K562 (cell line): ENCODE results near the gene TRIM38. TPM values are rescaled to one million over a fixed set of nuclear protein-coding genes. Genes with fewer than 3 reads are reported as not detected.
A peak's percentile ranks its signal among the peaks of the same experiment; 100 is the strongest.

Source experiments
- ARID2 ChIP-seq: fragments of 450-650 bp; IDR thresholded peaks from 2 replicates; pipeline ENCODE4 v1.6.1; 2017; ENCODE audit warnings: antibody characterized with exemption, mild to moderate bottlenecking
- BRD9 ChIP-seq: fragments of 450-650 bp; IDR thresholded peaks from 2 replicates; pipeline ENCODE4 v1.6.1; 2018; ENCODE audit warnings: low read depth; ENCODE audit not compliant: partially characterized antibody
- CBX2 ChIP-seq: fragments of 200-600 bp; sonication (generic); IDR thresholded peaks from one replicate; pipeline ENCODE4 v1.6.1; 2012; ENCODE audit warnings: mild to moderate bottlenecking, low read length, inconsistent platforms; ENCODE audit not compliant: insufficient read depth, poor library complexity, severe bottlenecking
- CREB1 ChIP-seq, 2 experiments: sonication (generic) in 1 of 2; formaldehyde crosslinking in 1 of 2; IDR thresholded peaks; 2 replicates each; pipeline versions ENCODE4 v1.6.1 to v1.8.0; 2012 to 2022; ENCODE audit warnings: inconsistent platforms in 1 of 2, mild to moderate bottlenecking in 1 of 2, missing genetic modification reagents in 1 of 2, moderate library complexity in 1 of 2
- DIDO1 ChIP-seq: fragments of 450-650 bp; IDR thresholded peaks from 2 replicates; pipeline ENCODE4 v1.6.1; 2016; ENCODE audit warnings: low read depth, missing biosample characterization, missing genetic modification characterization
- HNRNPUL1 ChIP-seq: fragments of 200-400 bp; formaldehyde crosslinking; IDR thresholded peaks from 2 replicates; pipeline ENCODE4 v1.6.1; 2017; ENCODE audit warnings: low read length
- PTBP1 ChIP-seq: fragments of 200-400 bp; formaldehyde crosslinking; IDR thresholded peaks from 2 replicates; pipeline ENCODE4 v1.6.1; 2017; ENCODE audit warnings: low read depth, low read length
- RAD21 ChIP-seq, 2 experiments: fragments of 250-450 bp in 1 of 2; fragments of 450-650 bp in 1 of 2; sonication (Bioruptor Pico) in 1 of 2; formaldehyde crosslinking in 1 of 2; IDR thresholded peaks in 1 of 2; conservative IDR thresholded peaks in 1 of 2; 2 replicates each; pipeline versions ENCODE4 v1.4.0 to v1.8.0; 2020 to 2022; ENCODE audit warnings: mild to moderate bottlenecking in 2 of 2, moderate library complexity in 1 of 2
- RCOR1 ChIP-seq, 2 experiments: IDR thresholded peaks; 2 replicates each; pipeline ENCODE4 v1.6.1; 2012; ENCODE audit warnings: low read depth in 2 of 2, low read length in 2 of 2, borderline replicate concordance in 1 of 2, improper control_type of control experiment in 1 of 2
- SETDB1 ChIP-seq: IDR thresholded peaks from one replicate; pipeline ENCODE4 v1.6.1; 2012; ENCODE audit warnings: low read length, control low read depth, inconsistent platforms
- SPI1 ChIP-seq: IDR thresholded peaks from 2 replicates; pipeline ENCODE4 v1.6.1; 2011; ENCODE audit warnings: low read depth, low read length, control low read depth, borderline replicate concordance
- ZNF232 ChIP-seq: sonication (generic); formaldehyde crosslinking; IDR thresholded peaks from 2 replicates; pipeline ENCODE4 v1.8.0; 2022; ENCODE audit warnings: mild to moderate bottlenecking, missing genetic modification reagents
- polyA plus RNA-seq, 8 experiments: library from polyadenylated mRNA; depleted of rRNA in 4 of 8; stranded (reverse) in 5 of 8; unstranded in 3 of 8; fragments of >200 nt; fragmentation: Nextera tagmentation in 2 of 8; fragmentation: Illumina TruSeq in 1 of 8; extraction: Ambion mirVana in 2 of 8; extraction: Trizol in 1 of 8; gene quantifications; 2 replicates each; pipeline versions ENCODE4 v1.2.1 to v1.2.3, GENCODE V29; 2011 to 2014; ENCODE audit warnings: inconsistent platforms in 1 of 8, missing spikeins in 1 of 8
- total RNA-seq, 7 experiments: library from RNA; depleted of rRNA in 6 of 7; stranded (reverse); fragments of >200 nt in 6 of 7; fragmentation: Illumina TruSeq in 2 of 7; extraction: Trizol in 2 of 7; gene quantifications; 2 replicates each; pipeline versions ENCODE4 v1.2.1 to v1.2.3, GENCODE V29; 2011 to 2021; ENCODE audit warnings: low replicate concordance in 1 of 7
- TF ChIP-seq, protein P1 (sequence below): sonication (generic); formaldehyde crosslinking; IDR thresholded peaks from 2 replicates; pipeline ENCODE4 v1.9.0; 2022; ENCODE audit warnings: mild to moderate bottlenecking, missing genetic modification reagents
- TF ChIP-seq, protein P2 (sequence below): fragments of 450-650 bp; formaldehyde crosslinking; IDR thresholded peaks from 2 replicates; pipeline ENCODE4 v1.4.0; 2022; ENCODE audit warnings: missing genetic modification characterization
- TF ChIP-seq, protein P3 (sequence below): fragments of 450-650 bp; formaldehyde crosslinking; IDR thresholded peaks from 2 replicates; pipeline ENCODE4 v1.4.0; 2020; ENCODE audit warnings: mild to moderate bottlenecking, moderate library complexity
- TF ChIP-seq, protein P4 (sequence below), 2 experiments: fragments of 450-650 bp; formaldehyde crosslinking in 1 of 2; IDR thresholded peaks; 2 replicates each; pipeline versions ENCODE4 v1.4.0 to v1.6.1; 2014 to 2020; ENCODE audit warnings: mild to moderate bottlenecking in 2 of 2, borderline replicate concordance in 1 of 2, low read depth in 1 of 2

TRIM38 gene
- total and polyA plus RNA-seq, 9 of the 15 experiments (the other 6 are each of a cell fraction or from before 2014, with no cell fraction given), result 1.7 to 6.7 (median 6.3) TPM

DNA sequence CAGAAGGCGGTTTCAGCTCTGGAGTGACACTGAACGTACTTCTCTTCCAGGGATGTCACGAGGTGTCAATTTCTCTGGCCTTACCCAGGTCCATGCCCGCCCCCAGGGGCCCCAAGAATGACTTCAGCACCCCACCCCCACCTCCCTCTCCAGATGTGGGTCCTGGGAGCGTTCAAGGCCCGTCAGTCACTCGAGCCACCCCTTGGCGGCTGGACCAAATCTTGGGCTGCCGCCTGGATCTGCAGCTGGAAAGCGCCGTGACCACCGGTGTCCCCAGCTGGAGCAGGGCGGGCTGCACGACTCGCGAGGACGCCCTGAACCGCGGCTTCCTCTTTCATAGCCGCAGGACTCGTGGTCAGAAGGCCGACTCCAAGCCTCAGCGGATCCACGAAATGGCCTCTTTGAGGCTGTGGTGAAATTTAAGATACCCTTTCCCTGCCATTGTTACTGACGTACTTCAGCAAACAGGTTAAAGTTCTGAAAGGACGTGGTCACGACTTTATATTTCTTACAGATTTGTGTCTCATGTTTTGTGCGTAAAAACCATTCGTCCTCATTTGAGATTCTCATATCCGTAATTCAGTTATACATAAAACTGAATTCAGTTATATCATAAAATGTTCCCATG lies 29.3 kb downstream of the TRIM38 start (continued):
- TF ChIP-seq, protein P1, sequence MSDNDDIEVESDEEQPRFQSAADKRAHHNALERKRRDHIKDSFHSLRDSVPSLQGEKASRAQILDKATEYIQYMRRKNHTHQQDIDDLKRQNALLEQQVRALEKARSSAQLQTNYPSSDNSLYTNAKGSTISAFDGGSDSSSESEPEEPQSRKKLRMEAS (CRISPR knock-in tag), result peak; percentile 97
- TF ChIP-seq, protein P2, sequence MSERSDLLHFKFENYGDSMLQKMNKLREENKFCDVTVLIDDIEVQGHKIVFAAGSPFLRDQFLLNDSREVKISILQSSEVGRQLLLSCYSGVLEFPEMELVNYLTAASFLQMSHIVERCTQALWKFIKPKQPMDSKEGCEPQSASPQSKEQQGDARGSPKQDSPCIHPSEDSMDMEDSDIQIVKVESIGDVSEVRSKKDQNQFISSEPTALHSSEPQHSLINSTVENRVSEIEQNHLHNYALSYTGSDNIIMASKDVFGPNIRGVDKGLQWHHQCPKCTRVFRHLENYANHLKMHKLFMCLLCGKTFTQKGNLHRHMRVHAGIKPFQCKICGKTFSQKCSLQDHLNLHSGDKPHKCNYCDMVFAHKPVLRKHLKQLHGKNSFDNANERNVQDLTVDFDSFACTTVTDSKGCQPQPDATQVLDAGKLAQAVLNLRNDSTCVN (CRISPR knock-in tag), result no peak
- TF ChIP-seq ZNF232 (CRISPR knock-in tag) (no peak), BRD9 (peak; percentile 87), PTBP1 (no peak), SPI1 (peak; percentile 96), ARID2 (no peak), RCOR1 (IDR thresholded peaks at IDR 0.05; ENCODE audit: borderline replicate concordance in 1 of 2, low read depth in 2 of 2, low read length in 2 of 2) (0 out of 4 replicates have a peak, but pooled peaks of 1 of the 2 experiments have one; percentile 35), CREB1 (IDR thresholded peaks at IDR 0.05) (peak; percentile 34; the same call in 1 of the 2 replicates), CREB1 (CRISPR knock-in tag; IDR thresholded peaks at IDR 0.05) (no peak), CBX2 (no peak), RAD21 (CRISPR knock-in tag; conservative IDR thresholded peaks at IDR 0.05 in 1 of 2, IDR thresholded peaks at IDR 0.05 in 1 of 2) (no peak), SETDB1 (no peak), HNRNPUL1 (no peak), DIDO1 (tag) (peak; percentile 57; the same call in 1 of the 2 replicates)
- TF ChIP-seq, protein P3, sequence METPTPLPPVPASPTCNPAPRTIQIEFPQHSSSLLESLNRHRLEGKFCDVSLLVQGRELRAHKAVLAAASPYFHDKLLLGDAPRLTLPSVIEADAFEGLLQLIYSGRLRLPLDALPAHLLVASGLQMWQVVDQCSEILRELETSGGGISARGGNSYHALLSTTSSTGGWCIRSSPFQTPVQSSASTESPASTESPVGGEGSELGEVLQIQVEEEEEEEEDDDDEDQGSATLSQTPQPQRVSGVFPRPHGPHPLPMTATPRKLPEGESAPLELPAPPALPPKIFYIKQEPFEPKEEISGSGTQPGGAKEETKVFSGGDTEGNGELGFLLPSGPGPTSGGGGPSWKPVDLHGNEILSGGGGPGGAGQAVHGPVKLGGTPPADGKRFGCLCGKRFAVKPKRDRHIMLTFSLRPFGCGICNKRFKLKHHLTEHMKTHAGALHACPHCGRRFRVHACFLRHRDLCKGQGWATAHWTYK (CRISPR knock-in tag), result peak; percentile 8; the same call in 1 of the 2 replicates
- TF ChIP-seq, protein P4, sequence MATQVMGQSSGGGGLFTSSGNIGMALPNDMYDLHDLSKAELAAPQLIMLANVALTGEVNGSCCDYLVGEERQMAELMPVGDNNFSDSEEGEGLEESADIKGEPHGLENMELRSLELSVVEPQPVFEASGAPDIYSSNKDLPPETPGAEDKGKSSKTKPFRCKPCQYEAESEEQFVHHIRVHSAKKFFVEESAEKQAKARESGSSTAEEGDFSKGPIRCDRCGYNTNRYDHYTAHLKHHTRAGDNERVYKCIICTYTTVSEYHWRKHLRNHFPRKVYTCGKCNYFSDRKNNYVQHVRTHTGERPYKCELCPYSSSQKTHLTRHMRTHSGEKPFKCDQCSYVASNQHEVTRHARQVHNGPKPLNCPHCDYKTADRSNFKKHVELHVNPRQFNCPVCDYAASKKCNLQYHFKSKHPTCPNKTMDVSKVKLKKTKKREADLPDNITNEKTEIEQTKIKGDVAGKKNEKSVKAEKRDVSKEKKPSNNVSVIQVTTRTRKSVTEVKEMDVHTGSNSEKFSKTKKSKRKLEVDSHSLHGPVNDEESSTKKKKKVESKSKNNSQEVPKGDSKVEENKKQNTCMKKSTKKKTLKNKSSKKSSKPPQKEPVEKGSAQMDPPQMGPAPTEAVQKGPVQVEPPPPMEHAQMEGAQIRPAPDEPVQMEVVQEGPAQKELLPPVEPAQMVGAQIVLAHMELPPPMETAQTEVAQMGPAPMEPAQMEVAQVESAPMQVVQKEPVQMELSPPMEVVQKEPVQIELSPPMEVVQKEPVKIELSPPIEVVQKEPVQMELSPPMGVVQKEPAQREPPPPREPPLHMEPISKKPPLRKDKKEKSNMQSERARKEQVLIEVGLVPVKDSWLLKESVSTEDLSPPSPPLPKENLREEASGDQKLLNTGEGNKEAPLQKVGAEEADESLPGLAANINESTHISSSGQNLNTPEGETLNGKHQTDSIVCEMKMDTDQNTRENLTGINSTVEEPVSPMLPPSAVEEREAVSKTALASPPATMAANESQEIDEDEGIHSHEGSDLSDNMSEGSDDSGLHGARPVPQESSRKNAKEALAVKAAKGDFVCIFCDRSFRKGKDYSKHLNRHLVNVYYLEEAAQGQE (IDR thresholded peaks at IDR 0.05; ENCODE audit: borderline replicate concordance), result 0 out of 2 replicates have a peak, but pooled peaks have one; percentile 11
- TF ChIP-seq, protein P4 (CRISPR knock-in tag; IDR thresholded peaks at IDR 0.05; ENCODE audit: low read depth), result no peak
